Transverse colon (tissue), 4 donors: Measurements from ENCODE around the gene NSD1. TPM values are rescaled to one million over a fixed set of nuclear protein-coding genes. Genes with fewer than 3 reads are reported as not detected.

ENCODE experiments used
- DNase-seq: peaks from one replicate; pipeline ENCODE4 v3.0.0-alpha.2; 2019
- H3K27ac ChIP-seq, 4 donors: fragments of 200-600 bp; sonication (generic); 2 replicates each; pipeline ENCODE4 v1.5.1; 2016 to 2018; ENCODE audit warnings: inconsistent platforms in 4 of 4
- H3K27me3 ChIP-seq: fragments of 200-600 bp; sonication (generic); 2 replicates; pipeline ENCODE4 v1.5.1; 2017; ENCODE audit warnings: inconsistent platforms
- H3K36me3 ChIP-seq, 4 donors: fragments of 200-600 bp; sonication (generic); 2 replicates each; pipeline ENCODE4 v1.5.1; 2017 to 2019; ENCODE audit warnings: inconsistent platforms in 4 of 4
- H3K4me1 ChIP-seq, 4 donors: fragments of 200-600 bp; sonication (generic); 2 replicates each; pipeline ENCODE4 v1.5.1; 2017 to 2020; ENCODE audit warnings: inconsistent platforms in 4 of 4
- H3K4me3 ChIP-seq, 4 donors: fragments of 200-600 bp; sonication (generic); 1 replicate in 1 of 4; 2 replicates in 3 of 4; pipeline versions ENCODE4 v1.5.1 to v1.6.1; 2017 to 2019; ENCODE audit warnings: inconsistent platforms in 4 of 4
- H3K9me3 ChIP-seq, 2 donors: fragments of 200-600 bp; sonication (generic); 2 replicates each; pipeline ENCODE4 v1.5.1; 2017 to 2019; ENCODE audit warnings: inconsistent platforms in 2 of 2
- EP300 ChIP-seq: sonication (generic); formaldehyde crosslinking; IDR thresholded peaks from one replicate; pipeline ENCODE4 v1.6.1; 2017; ENCODE audit warnings: antibody characterized with exemption, low read depth
- POLR2A ChIP-seq: fragments of 450-650 bp; IDR thresholded peaks from one replicate; pipeline ENCODE4 v1.6.1; 2016; ENCODE audit warnings: antibody characterized with exemption, mild to moderate bottlenecking, moderate library complexity
- POLR2AphosphoS5 ChIP-seq, 3 donors: sonication (generic); formaldehyde crosslinking; IDR thresholded peaks; one replicate each; pipeline ENCODE4 v1.6.1; 2016; ENCODE audit warnings: antibody characterized with exemption in 3 of 3
- WGBS, 2 donors: methylation state at CpG; one replicate each; pipeline ENCODE4 v1.1.5; 2018; ENCODE audit warnings: low coverage in 1 of 2; 5-methylcytosine and 5-hydroxymethylcytosine counted together
- in situ Hi-C, 4 donors: fragments of 200-750 bp; cut with MboI; loops; one replicate each; pipeline versions ENCODE4 v1.15.0 to v1.15.1; 2017; ENCODE audit warnings: low sequenced_read_pairs in 3 of 4, low pct_ligation_motif_present in 1 of 4, low pct_unique_long_range_greater_than_20kb in 1 of 4
- intact Hi-C: fragments of 100-400 bp; cut with DNase I; formaldehyde crosslinking; loops from one replicate; pipeline ENCODE4 v1.15.1; 2023; ENCODE audit warnings: low total_unique reads
- total RNA-seq, 4 donors: library from RNA; depleted of rRNA; stranded (reverse); fragments of >200 nt; gene quantifications; one replicate each; pipeline ENCODE4 v1.1.0, GENCODE V29; 2016
- TF ChIP-seq, protein P1 (sequence below), 5 experiments: fragments of 200-600 bp in 3 of 5; fragments of 450-650 bp in 2 of 5; sonication (generic) in 3 of 5; IDR thresholded peaks; 1 replicate in 2 of 5; 2 replicates in 3 of 5; pipeline ENCODE4 v1.5.1; 2016 to 2017; ENCODE audit warnings: antibody characterized with exemption in 5 of 5, inconsistent platforms in 3 of 5, mild to moderate bottlenecking in 2 of 5, moderate library complexity in 1 of 5

NSD1 gene
- total RNA-seq, 4 donors from 2014 or later = 32.6 to 84.9 (median 60.7) TPM

DNA sequence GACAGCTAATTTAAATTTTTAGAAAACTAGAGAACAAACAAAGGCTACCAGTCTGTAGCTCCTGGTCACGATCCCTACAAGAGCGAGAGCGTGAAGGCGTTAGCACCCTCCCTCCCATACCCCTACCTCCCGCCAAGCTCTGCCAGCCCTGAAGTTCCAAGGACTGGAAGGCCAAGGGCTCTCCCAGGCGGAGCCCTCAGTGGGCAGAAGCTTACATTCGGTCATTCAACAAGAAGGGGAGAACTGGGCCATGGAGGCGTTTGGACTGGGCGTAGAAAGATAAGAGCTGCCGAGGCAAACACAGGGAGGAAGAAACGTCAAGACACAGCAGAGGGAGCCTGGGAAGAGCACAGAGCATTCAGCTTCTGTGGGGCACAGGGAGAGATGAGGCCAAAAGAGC, 175.2 kb downstream of the NSD1 start:
- Histone ChIP-seq H3K36me3 (no peaks in the 10 kb centered on the region), H3K4me1 (peaks cover 33 to 53% (median 40%) of the 10 kb centered on the region in 4 donors), H3K27ac (no peak overlapping the region), H3K4me3 (no peak overlapping the region), H3K27me3 (no peaks in the 10 kb centered on the region), H3K9me3 (no peaks in the 10 kb centered on the region)
- intact Hi-C loops (no loop called here), in situ Hi-C loops (loop anchor here in 1 of 4 donors (25.0 kb wide), 1 partner anchor 154 kb away; the partner anchor contains the start of gene DBN1)
- 83 to 91% methylated on average over 2 to 11 of the region's 11 CpGs for WGBS, 2 donors
- no peak for DNase-seq
- no peak for TF ChIP-seq EP300

DNA sequence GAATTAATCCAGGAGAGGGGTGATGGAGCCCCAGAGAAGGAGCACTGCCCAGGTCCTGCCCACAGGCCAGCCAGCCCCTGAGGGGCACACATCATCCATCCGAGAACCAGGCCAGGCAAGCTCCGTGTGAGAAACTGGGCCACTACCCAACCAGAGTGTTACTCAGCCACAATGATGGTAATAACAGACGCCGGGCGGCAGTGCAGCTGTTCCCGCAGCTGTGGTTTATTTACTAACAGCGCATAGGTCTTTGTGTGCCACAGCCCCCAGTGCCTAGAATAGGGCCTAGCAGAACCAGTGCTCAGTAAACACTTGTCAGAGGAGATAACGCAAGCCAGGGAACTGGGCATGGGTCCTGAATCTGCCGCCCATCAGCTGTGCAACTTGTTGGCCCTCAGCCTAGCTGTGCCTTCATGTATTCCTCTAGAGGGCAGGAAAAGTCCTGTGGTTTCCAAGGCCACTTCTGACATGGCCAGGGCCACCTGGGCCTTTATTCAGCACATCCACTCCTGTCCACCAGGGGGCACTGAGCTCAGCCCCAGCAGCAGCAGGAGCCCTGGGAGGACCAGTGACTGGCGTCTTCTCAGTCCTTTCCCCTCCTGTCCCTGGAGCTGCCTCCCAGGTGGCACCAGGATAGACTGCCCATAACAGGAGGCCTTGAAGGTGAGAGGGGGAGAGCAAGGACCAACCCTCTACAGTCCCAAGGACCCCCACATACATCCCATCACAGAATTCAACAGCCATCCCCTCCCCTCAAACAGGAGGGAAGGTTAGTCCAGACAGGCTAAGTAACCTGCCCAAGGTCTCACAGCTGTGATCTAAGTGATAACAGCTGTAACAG, 176.0 kb downstream of the NSD1 start:
- peak; percentile 80 for DNase-seq
- Histone ChIP-seq H3K4me3 (no peak overlapping the region), H3K27ac (peak overlapping the region in 2 of 4 donors; percentile 49 to 69), H3K4me1 (peaks cover 28 to 49% (median 35%) of the 10 kb centered on the region in 4 donors), H3K27me3 (no peaks in the 10 kb centered on the region), H3K9me3 (no peaks in the 10 kb centered on the region), H3K36me3 (no peaks in the 10 kb centered on the region)
- 51% methylated on average over 10 of the region's 10 CpGs; no CpG with 5 or more reads in 1 of the 2 donors for WGBS, 2 donors
- intact Hi-C loops (loop anchor here (10.0 kb wide), 1 partner anchor 145 kb away; no protein-coding TSS in a partner anchor), in situ Hi-C loops (loop anchor here in 1 of 4 donors (25.0 kb wide), 1 partner anchor 153 kb away; the partner anchor contains the start of gene DBN1)
- TF ChIP-seq EP300 = no peak
- no peak for TF ChIP-seq POLR2A
- TF ChIP-seq, protein P1, sequence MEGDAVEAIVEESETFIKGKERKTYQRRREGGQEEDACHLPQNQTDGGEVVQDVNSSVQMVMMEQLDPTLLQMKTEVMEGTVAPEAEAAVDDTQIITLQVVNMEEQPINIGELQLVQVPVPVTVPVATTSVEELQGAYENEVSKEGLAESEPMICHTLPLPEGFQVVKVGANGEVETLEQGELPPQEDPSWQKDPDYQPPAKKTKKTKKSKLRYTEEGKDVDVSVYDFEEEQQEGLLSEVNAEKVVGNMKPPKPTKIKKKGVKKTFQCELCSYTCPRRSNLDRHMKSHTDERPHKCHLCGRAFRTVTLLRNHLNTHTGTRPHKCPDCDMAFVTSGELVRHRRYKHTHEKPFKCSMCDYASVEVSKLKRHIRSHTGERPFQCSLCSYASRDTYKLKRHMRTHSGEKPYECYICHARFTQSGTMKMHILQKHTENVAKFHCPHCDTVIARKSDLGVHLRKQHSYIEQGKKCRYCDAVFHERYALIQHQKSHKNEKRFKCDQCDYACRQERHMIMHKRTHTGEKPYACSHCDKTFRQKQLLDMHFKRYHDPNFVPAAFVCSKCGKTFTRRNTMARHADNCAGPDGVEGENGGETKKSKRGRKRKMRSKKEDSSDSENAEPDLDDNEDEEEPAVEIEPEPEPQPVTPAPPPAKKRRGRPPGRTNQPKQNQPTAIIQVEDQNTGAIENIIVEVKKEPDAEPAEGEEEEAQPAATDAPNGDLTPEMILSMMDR (IDR thresholded peaks at IDR 0.05) = peak; percentile 81 to 87 (median 86)

DNA sequence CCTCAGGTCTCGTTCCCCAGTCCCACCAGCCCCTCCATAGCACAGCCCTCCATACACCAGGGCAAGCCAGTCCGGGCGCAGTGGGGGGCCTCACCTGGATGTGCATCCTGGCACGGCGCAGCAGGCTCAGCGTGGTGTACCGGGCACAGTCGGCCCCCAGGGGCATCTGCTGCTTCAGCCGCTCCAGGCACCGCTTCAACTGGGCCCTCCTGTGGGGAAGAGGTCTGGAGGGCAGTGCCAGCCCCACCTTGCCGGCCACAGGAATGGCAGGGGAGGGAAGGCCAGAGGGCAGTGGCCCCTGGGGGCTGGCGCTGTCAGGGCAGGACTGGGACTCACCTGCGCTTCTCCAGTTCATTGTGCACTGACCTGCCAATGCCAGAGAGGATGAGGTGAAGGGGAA, 176.8 kb downstream of the NSD1 start:
- no peaks in the 10 kb centered on the region for H3K36me3 ChIP-seq

DNA sequence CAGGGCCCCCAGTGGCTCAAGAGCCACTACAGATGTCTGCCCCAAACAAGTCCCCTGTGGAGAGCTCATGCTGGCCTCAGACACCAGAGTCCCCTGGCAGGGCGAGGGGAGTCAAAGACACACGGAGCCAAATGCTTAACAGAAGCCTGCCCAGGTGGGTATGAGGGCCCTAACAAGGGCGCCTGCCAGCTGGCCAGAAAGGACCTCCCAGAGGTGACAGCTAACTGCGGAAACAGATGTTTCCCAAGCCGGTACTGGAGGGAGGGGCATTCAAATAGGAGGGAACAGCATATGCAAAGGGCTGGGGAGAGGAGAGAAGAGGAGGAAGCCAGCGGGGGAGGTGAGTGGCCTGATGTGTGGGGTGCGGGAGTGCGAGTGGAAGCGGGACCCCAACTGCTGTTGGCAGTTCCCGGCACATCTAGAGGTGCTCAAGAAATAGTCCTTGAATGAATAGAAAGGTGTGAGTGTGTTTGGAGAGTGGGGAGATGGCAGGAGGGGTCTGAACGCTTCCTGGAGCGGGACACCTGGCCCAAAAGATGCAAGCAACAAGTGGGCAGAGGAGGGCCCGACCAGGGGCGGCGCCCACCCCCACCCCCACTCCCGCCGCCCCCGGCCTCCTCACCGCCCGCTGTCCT, 177.3 kb downstream of the NSD1 start:
- intact Hi-C loops (loop anchor here (10.0 kb wide), 1 partner anchor 144 kb away; no protein-coding TSS in a partner anchor), in situ Hi-C loops (loop anchor here in 1 of 4 donors (25.0 kb wide), 1 partner anchor 151 kb away; the partner anchor contains the start of gene DBN1)
- Histone ChIP-seq H3K36me3 (no peaks in the 10 kb centered on the region), H3K9me3 (no peaks in the 10 kb centered on the region), H3K27ac (peak overlapping the region; percentile 63 to 70 (median 67)), H3K4me3 (peak overlapping the region in 3 of 4 donors; percentile 38 to 76 (median 44)), H3K4me1 (peaks cover 20 to 36% (median 27%) of the 10 kb centered on the region in 4 donors), H3K27me3 (no peaks in the 10 kb centered on the region)
- WGBS, 2 donors = 12 to 14% methylated on average over 6 to 19 of the region's 20 CpGs
- TF ChIP-seq, protein P1 (IDR thresholded peaks at IDR 0.05) = no peak
- no peak for TF ChIP-seq EP300
- no peak for TF ChIP-seq POLR2A
- peak in 1 of 3 donors; percentile 20 for TF ChIP-seq POLR2AphosphoS5 (IDR thresholded peaks at IDR 0.05)
- DNase-seq = peak; percentile 70

More for the DNA sequence above, 176.8 kb downstream of the NSD1 start:
- intact Hi-C loops (loop anchor here (10.0 kb wide), 1 partner anchor 144 kb away; no protein-coding TSS in a partner anchor), in situ Hi-C loops (loop anchor here in 1 of 4 donors (25.0 kb wide), 1 partner anchor 152 kb away; the partner anchor contains the start of gene DBN1)
- DNase-seq = no peak
- Histone ChIP-seq H3K9me3 (no peaks in the 10 kb centered on the region), H3K27me3 (no peaks in the 10 kb centered on the region), H3K27ac (peak overlapping the region in 2 of 4 donors; percentile 49 to 69), H3K4me1 (peaks cover 21 to 41% (median 29%) of the 10 kb centered on the region in 4 donors), H3K4me3 (no peak overlapping the region)
- TF ChIP-seq, protein P1 (IDR thresholded peaks at IDR 0.05) = no peak
- TF ChIP-seq POLR2A = no peak
- TF ChIP-seq EP300 = no peak
- TF ChIP-seq POLR2AphosphoS5 (IDR thresholded peaks at IDR 0.05) = no peak
- WGBS, 2 donors = 98% methylated on average over 11 of the region's 13 CpGs; no CpG with 5 or more reads in 1 of the 2 donors
